ENCODE data around the gene A4GALT. TPM values are rescaled to one million over a fixed set of nuclear protein-coding genes. Genes with fewer than 3 reads are reported as not detected.

The A4GALT gene
- total RNA-seq, 1 experiment from 2014 or later = 6.9 TPM

GRCh38 chr22:42768385-42769035 is 47.8 kb upstream of the A4GALT start:
- ATAC-seq = no peak
- H3K27me3 ChIP-seq (ENCODE audit: control insufficient read depth, insufficient read depth, low read length) = no peaks in the 10 kb centered on the region
- no peaks in the 10 kb centered on the region for H3K4me1 ChIP-seq (ENCODE audit: control insufficient read depth, insufficient read depth, low read length)
- H3K27ac ChIP-seq (ENCODE audit: low read length) = no peak overlapping the region
- TF ChIP-seq, protein P1, sequence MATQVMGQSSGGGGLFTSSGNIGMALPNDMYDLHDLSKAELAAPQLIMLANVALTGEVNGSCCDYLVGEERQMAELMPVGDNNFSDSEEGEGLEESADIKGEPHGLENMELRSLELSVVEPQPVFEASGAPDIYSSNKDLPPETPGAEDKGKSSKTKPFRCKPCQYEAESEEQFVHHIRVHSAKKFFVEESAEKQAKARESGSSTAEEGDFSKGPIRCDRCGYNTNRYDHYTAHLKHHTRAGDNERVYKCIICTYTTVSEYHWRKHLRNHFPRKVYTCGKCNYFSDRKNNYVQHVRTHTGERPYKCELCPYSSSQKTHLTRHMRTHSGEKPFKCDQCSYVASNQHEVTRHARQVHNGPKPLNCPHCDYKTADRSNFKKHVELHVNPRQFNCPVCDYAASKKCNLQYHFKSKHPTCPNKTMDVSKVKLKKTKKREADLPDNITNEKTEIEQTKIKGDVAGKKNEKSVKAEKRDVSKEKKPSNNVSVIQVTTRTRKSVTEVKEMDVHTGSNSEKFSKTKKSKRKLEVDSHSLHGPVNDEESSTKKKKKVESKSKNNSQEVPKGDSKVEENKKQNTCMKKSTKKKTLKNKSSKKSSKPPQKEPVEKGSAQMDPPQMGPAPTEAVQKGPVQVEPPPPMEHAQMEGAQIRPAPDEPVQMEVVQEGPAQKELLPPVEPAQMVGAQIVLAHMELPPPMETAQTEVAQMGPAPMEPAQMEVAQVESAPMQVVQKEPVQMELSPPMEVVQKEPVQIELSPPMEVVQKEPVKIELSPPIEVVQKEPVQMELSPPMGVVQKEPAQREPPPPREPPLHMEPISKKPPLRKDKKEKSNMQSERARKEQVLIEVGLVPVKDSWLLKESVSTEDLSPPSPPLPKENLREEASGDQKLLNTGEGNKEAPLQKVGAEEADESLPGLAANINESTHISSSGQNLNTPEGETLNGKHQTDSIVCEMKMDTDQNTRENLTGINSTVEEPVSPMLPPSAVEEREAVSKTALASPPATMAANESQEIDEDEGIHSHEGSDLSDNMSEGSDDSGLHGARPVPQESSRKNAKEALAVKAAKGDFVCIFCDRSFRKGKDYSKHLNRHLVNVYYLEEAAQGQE (IDR thresholded peaks at IDR 0.05; ENCODE audit: insufficient read depth in 1 of 2, low read depth in 2 of 2, low read length in 1 of 2) = no peak
- no peak for TF ChIP-seq POLR2AphosphoS5 (IDR thresholded peaks at IDR 0.05; ENCODE audit: low read depth, low read length)
- no peak for DNase-seq (ENCODE audit: low read depth, low spot score)
- in situ Hi-C loops (cut with HindIII; ENCODE audit: low pct_unique_long_range_greater_than_20kb, low sequenced_read_pairs) = no loop called here
- no peaks in the 10 kb centered on the region for H3K36me3 ChIP-seq (ENCODE audit: control insufficient read depth, insufficient read depth, low read length)
- CTCF ChIA-PET = no interaction called here
- BruUV-seq (replicated peaks) = no TSS peak
- no peak overlapping the region for H3K4me3 ChIP-seq (ENCODE audit: low read depth in 2 of 2, low read length in 2 of 2)
- POLR2A ChIA-PET = no interaction called here
- no peaks in the 10 kb centered on the region for H3K9me3 ChIP-seq (ENCODE audit: control insufficient read depth, insufficient read depth, low read depth, low read length)
- intact Hi-C loops (cut with micrococcal nuclease; ENCODE audit: unreplicated experiment) = no loop called here

GRCh38 chr22:42766860-42767259 is 46.2 kb upstream of the A4GALT start:
- no TSS peak for BruUV-seq (replicated peaks)
- DNase-seq (ENCODE audit: low read depth, low spot score) = no peak
- in situ Hi-C loops (cut with HindIII; ENCODE audit: low pct_unique_long_range_greater_than_20kb, low sequenced_read_pairs) = no loop called here
- no peak for ATAC-seq
- Histone ChIP-seq H3K27me3 (ENCODE audit: control insufficient read depth, insufficient read depth, low read length) (no peaks in the 10 kb centered on the region), H3K36me3 (ENCODE audit: control insufficient read depth, insufficient read depth, low read length) (no peaks in the 10 kb centered on the region), H3K9me3 (ENCODE audit: control insufficient read depth, insufficient read depth, low read depth, low read length) (no peaks in the 10 kb centered on the region), H3K27ac (ENCODE audit: low read length) (no peak overlapping the region), H3K4me3 (ENCODE audit: low read depth in 2 of 2, low read length in 2 of 2) (no peak overlapping the region), H3K4me1 (ENCODE audit: control insufficient read depth, insufficient read depth, low read length) (no peaks in the 10 kb centered on the region)
- intact Hi-C loops (cut with micrococcal nuclease; ENCODE audit: unreplicated experiment) = no loop called here
- TF ChIP-seq POLR2AphosphoS5 (IDR thresholded peaks at IDR 0.05; ENCODE audit: low read depth, low read length) = no peak
- TF ChIP-seq TCF7L2 (IDR thresholded peaks at IDR 0.05; ENCODE audit: low read depth, low read length) = no peak
- TF ChIP-seq, protein P2, sequence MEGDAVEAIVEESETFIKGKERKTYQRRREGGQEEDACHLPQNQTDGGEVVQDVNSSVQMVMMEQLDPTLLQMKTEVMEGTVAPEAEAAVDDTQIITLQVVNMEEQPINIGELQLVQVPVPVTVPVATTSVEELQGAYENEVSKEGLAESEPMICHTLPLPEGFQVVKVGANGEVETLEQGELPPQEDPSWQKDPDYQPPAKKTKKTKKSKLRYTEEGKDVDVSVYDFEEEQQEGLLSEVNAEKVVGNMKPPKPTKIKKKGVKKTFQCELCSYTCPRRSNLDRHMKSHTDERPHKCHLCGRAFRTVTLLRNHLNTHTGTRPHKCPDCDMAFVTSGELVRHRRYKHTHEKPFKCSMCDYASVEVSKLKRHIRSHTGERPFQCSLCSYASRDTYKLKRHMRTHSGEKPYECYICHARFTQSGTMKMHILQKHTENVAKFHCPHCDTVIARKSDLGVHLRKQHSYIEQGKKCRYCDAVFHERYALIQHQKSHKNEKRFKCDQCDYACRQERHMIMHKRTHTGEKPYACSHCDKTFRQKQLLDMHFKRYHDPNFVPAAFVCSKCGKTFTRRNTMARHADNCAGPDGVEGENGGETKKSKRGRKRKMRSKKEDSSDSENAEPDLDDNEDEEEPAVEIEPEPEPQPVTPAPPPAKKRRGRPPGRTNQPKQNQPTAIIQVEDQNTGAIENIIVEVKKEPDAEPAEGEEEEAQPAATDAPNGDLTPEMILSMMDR (IDR thresholded peaks at IDR 0.05) = no peak
- TF ChIP-seq, protein P1 (IDR thresholded peaks at IDR 0.05; ENCODE audit: insufficient read depth in 1 of 2, low read depth in 2 of 2, low read length in 1 of 2) = no peak
- no peak for TF ChIP-seq SIN3A (IDR thresholded peaks at IDR 0.05; ENCODE audit: borderline replicate concordance, insufficient read depth, low read depth, low read length)
- POLR2A ChIA-PET = no interaction called here
- CTCF ChIA-PET = no interaction called here
